ENCODE results near the gene KLHDC8B.
A peak's percentile ranks its signal among the peaks of the same experiment; 100 is the strongest.

KLHDC8B gene

GRCh38 chr3:49170744-49171118 is 667 bp upstream of the KLHDC8B start:
- peak overlapping the region; percentile 98 for H2AFZ ChIP-seq (ENCODE audit: low read length)

GRCh38 chr3:49171775-49172500 is 540 bp downstream of the KLHDC8B start:
- H3K36me3 ChIP-seq (replicated peaks; ENCODE audit: insufficient read depth, low read length) = no peaks in the 10 kb centered on the region
- DNase-seq = no peak
- TF ChIP-seq, protein P1, sequence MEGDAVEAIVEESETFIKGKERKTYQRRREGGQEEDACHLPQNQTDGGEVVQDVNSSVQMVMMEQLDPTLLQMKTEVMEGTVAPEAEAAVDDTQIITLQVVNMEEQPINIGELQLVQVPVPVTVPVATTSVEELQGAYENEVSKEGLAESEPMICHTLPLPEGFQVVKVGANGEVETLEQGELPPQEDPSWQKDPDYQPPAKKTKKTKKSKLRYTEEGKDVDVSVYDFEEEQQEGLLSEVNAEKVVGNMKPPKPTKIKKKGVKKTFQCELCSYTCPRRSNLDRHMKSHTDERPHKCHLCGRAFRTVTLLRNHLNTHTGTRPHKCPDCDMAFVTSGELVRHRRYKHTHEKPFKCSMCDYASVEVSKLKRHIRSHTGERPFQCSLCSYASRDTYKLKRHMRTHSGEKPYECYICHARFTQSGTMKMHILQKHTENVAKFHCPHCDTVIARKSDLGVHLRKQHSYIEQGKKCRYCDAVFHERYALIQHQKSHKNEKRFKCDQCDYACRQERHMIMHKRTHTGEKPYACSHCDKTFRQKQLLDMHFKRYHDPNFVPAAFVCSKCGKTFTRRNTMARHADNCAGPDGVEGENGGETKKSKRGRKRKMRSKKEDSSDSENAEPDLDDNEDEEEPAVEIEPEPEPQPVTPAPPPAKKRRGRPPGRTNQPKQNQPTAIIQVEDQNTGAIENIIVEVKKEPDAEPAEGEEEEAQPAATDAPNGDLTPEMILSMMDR (IDR thresholded peaks at IDR 0.05; ENCODE audit: low read length) = no peak
- TF ChIP-seq EZH2 (optimal IDR thresholded peaks at IDR 0.05; ENCODE audit: low read depth, low read length) (no peak), EZH2phosphoT487 (IDR thresholded peaks at IDR 0.05; ENCODE audit: low read length) (no peak)
- no peaks in the 10 kb centered on the region for H3K4me1 ChIP-seq (ENCODE audit: low read length)
- H3K4me3 ChIP-seq (ENCODE audit: low read length) = peak overlapping the region; percentile 86
- H3K9me3 ChIP-seq (replicated peaks; ENCODE audit: insufficient read depth, low read length) = no peaks in the 10 kb centered on the region
- no peaks in the 10 kb centered on the region for H3K9me2 ChIP-seq (replicated peaks; ENCODE audit: insufficient read depth, low read length)
- no peak overlapping the region for H3K27ac ChIP-seq (ENCODE audit: low read length)
- H2AFZ ChIP-seq (ENCODE audit: low read length) = peak overlapping the region; percentile 98
- H3K79me2 ChIP-seq (ENCODE audit: low read length) = no peaks in the 10 kb centered on the region
- peak overlapping the region; percentile 48; the same call in 1 of the 2 replicates for H3K9ac ChIP-seq (ENCODE audit: low read length)
- H3K27me3 ChIP-seq (replicated peaks; ENCODE audit: insufficient read depth, low read length) = no peaks in the 10 kb centered on the region; the same call in 1 of the 2 replicates
- H4K20me1 ChIP-seq (ENCODE audit: insufficient read depth, low read length) = no peaks in the 10 kb centered on the region
- H3F3A ChIP-seq (ENCODE audit: insufficient read depth, low read length) = no peaks in the 10 kb centered on the region
- peak overlapping the region; percentile 89 for H3K4me2 ChIP-seq (ENCODE audit: low read depth, low read length)

More at GRCh38 chr3:49170744-49171118, 667 bp upstream of the KLHDC8B start:
- peak overlapping the region; percentile 89 for H3K4me2 ChIP-seq (ENCODE audit: low read depth, low read length)
- no peaks in the 10 kb centered on the region for H3K9me2 ChIP-seq (replicated peaks; ENCODE audit: insufficient read depth, low read length)
- H3K27ac ChIP-seq (ENCODE audit: low read length) = no peak overlapping the region
- no peaks in the 10 kb centered on the region for H3K36me3 ChIP-seq (replicated peaks; ENCODE audit: insufficient read depth, low read length)
- H3K4me1 ChIP-seq (ENCODE audit: low read length) = peaks cover 5% of the 10 kb centered on the region; the same call in 1 of the 2 replicates
- H4K20me1 ChIP-seq (ENCODE audit: insufficient read depth, low read length) = no peaks in the 10 kb centered on the region
- H3F3A ChIP-seq (ENCODE audit: insufficient read depth, low read length) = no peaks in the 10 kb centered on the region
- H3K79me2 ChIP-seq (ENCODE audit: low read length) = peaks cover 5% of the 10 kb centered on the region
- TF ChIP-seq, protein P1 (IDR thresholded peaks at IDR 0.05; ENCODE audit: low read length) = no peak
- TF ChIP-seq EZH2 (optimal IDR thresholded peaks at IDR 0.05; ENCODE audit: low read depth, low read length) (no peak), EZH2phosphoT487 (IDR thresholded peaks at IDR 0.05; ENCODE audit: low read length) (no peak)
- H3K27me3 ChIP-seq (replicated peaks; ENCODE audit: insufficient read depth, low read length) = no peaks in the 10 kb centered on the region; the same call in 1 of the 2 replicates
- H3K4me3 ChIP-seq (ENCODE audit: low read length) = peak overlapping the region; percentile 86
- H3K9ac ChIP-seq (ENCODE audit: low read length) = peak overlapping the region; percentile 48; the same call in 1 of the 2 replicates
- DNase-seq = no peak
- no peaks in the 10 kb centered on the region for H3K9me3 ChIP-seq (replicated peaks; ENCODE audit: insufficient read depth, low read length)

GRCh38 chr3:49172551-49173041 is 1.2 kb downstream of the KLHDC8B start:
- Histone ChIP-seq H3K4me3 (ENCODE audit: low read length) (no peak overlapping the region), H3K4me1 (ENCODE audit: low read length) (no peaks in the 10 kb centered on the region), H2AFZ (ENCODE audit: low read length) (no peak overlapping the region), H3K27ac (ENCODE audit: low read length) (no peak overlapping the region), H4K20me1 (ENCODE audit: insufficient read depth, low read length) (no peaks in the 10 kb centered on the region), H3K9ac (ENCODE audit: low read length) (no peak overlapping the region), H3K79me2 (ENCODE audit: low read length) (no peaks in the 10 kb centered on the region), H3K4me2 (ENCODE audit: low read depth, low read length) (no peak overlapping the region), H3K9me2 (replicated peaks; ENCODE audit: insufficient read depth, low read length) (no peaks in the 10 kb centered on the region), H3F3A (ENCODE audit: insufficient read depth, low read length) (no peaks in the 10 kb centered on the region), H3K36me3 (replicated peaks; ENCODE audit: insufficient read depth, low read length) (no peaks in the 10 kb centered on the region), H3K27me3 (replicated peaks; ENCODE audit: insufficient read depth, low read length) (no peaks in the 10 kb centered on the region; the same call in 1 of the 2 replicates), H3K9me3 (replicated peaks; ENCODE audit: insufficient read depth, low read length) (no peaks in the 10 kb centered on the region)
- TF ChIP-seq, protein P1 (IDR thresholded peaks at IDR 0.05; ENCODE audit: low read length) = no peak
- TF ChIP-seq EZH2 (optimal IDR thresholded peaks at IDR 0.05; ENCODE audit: low read depth, low read length) (no peak), EZH2phosphoT487 (IDR thresholded peaks at IDR 0.05; ENCODE audit: low read length) (no peak)
- no peak for DNase-seq

Data from MM.1S (cell line).